ENCODE data around the gene SDHAF2.

GRCh38 chr11:61415381-61415780 is 14.5 kb upstream of the SDHAF2 start:
- TF ChIP-seq ZBTB44 (tag by site-specific recombination; IDR thresholded peaks at IDR 0.05), result no peak
- TF ChIP-seq ZNF174 (tag by site-specific recombination; IDR thresholded peaks at IDR 0.05), result no peak
- no peak for TF ChIP-seq ZNF555 (tag by site-specific recombination; conservative IDR thresholded peaks at IDR 0.05)
- no peak for TF ChIP-seq CTCF (tag by site-specific recombination; IDR thresholded peaks at IDR 0.05)
- no peak for TF ChIP-seq ZNF292 (tag by site-specific recombination; IDR thresholded peaks at IDR 0.05; ENCODE audit: borderline replicate concordance, low read depth)
- TF ChIP-seq MYNN (tag by site-specific recombination; IDR thresholded peaks at IDR 0.05; ENCODE audit: borderline replicate concordance), result no peak
- no peak for TF ChIP-seq ZNF513 (tag by site-specific recombination; IDR thresholded peaks at IDR 0.05)
- no peak for TF ChIP-seq ZNF138 (tag by site-specific recombination; IDR thresholded peaks at IDR 0.05; ENCODE audit: borderline replicate concordance)

Measured in HEK293 (cell line).